GM12864 (cell line): ENCODE results near the gene SCN1A.
A peak's percentile ranks its signal among the peaks of the same experiment; 100 is the strongest.

Source experiments
- DNase-seq: peaks from one replicate; pipeline ENCODE4 v3.0.0-alpha.2; 2011; ENCODE audit warnings: low read depth
- H3K4me3 ChIP-seq: 2 replicates; pipeline ENCODE4 v1.5.1; 2011; ENCODE audit warnings: mild to moderate bottlenecking, low read depth, low read length, control low read depth
- CTCF ChIP-seq: IDR thresholded peaks from 2 replicates; pipeline ENCODE4 v1.5.1; 2011; ENCODE audit warnings: low read depth, mild to moderate bottlenecking, moderate library complexity, low read length, control low read depth, inconsistent platforms; ENCODE audit errors: missing control alignments

SCN1A gene

GRCh38 chr2:166127217-166128155 is at the start of gene SCN1A:
Gene SCN1A (minus strand): TSS chr2:166128020. CDS start chr2:166073621, 54,399 bp downstream.
- H3K4me3 ChIP-seq, result no peak within 1 kb of the TSS
- peak; percentile 56 for TF ChIP-seq CTCF
- no peak for DNase-seq

DNA sequence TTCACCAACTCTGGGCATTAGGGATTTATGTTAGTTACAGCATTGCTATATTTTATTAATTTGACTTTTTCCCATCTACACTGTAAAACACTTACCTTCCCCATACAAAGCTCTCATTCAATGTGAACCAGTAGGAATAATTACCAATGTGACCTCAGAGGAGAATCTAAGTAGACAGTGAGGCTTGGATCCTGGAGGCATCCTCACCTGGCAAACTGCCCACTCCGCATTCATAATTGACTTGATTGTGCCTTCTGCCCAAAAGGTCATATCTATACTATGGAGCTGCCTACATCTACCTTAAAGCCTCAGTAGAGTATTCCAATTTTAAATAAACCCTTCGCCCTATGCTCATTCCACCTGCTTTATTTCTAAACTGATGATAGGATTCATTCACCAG is 45.4 kb upstream of the SCN1A start:
- TF ChIP-seq CTCF, result no peak
- H3K4me3 ChIP-seq, result no peak overlapping the region
- DNase-seq, result no peak

GRCh38 chr2:166171216-166171615 is 43.4 kb upstream of the SCN1A start:
- TF ChIP-seq CTCF, result no peak
- DNase-seq, result no peak
- H3K4me3 ChIP-seq, result no peak overlapping the region

DNA sequence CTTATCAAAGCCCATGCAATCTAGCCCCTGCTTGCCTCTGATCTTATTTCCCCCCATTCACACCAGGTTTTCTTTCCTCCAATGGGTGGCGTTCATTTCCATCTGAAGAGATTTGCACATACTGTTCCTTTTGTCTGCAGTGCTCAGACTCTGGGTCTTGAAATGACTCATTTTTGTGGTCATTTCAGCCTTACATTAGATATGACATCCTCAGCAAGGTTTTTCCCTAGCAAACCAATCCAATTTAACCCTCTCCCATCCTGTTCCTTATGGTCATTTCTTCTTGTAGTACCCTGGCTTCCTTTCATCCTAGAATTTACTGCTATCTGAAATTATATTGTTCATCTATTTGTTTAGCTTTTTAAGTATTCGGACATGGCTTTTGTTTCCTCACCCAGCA is 42.5 kb upstream of the SCN1A start:
- DNase-seq, result no peak
- TF ChIP-seq CTCF, result no peak
- H3K4me3 ChIP-seq, result no peak overlapping the region

GRCh38 chr2:166167449-166167848 is 39.6 kb upstream of the SCN1A start:
- no peak for TF ChIP-seq CTCF
- H3K4me3 ChIP-seq, result no peak overlapping the region
- DNase-seq, result no peak

DNA sequence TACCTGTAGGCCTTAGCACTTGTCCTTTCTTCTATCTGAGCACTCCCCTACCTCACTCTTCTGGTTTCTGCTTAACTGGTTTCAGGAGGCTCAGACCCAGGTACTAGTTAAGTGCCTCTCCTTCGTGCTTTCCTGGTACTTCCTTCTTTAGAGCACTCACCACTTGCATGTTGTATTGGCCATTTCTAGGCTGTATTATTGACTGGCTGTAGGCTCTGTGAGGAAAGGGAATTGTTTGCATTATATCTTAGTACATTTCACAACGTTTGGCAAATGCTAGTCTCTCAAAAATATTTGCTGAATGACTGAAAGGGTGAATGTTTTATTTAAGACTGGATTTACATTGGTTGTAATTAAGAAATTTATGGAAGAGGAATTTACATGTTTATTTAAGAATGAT is 36.0 kb upstream of the SCN1A start:
- no peak for TF ChIP-seq CTCF
- no peak for DNase-seq
- H3K4me3 ChIP-seq, result no peak overlapping the region

DNA sequence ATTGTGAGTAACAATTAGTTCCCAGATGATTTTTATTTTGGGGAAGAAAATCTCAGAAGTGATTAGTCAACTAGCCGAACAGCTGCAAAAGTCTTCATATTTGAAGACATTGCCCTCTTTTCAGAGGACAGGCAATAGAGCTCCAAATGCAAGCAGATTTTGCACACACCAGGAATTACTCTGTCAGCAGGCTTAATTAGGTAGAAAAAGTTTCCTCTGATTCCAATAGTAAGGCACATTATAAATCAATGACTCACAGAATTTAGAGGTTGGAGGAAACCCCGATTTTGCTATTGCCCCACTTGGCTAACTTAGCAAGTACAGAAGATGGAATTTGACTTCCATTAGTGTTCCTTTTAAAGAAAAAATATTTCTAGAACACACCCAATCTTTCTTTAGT is 30.7 kb upstream of the SCN1A start:
- no peak for TF ChIP-seq CTCF
- no peak overlapping the region for H3K4me3 ChIP-seq
- no peak for DNase-seq
